Measurements from ENCODE around the gene SLC26A6.

DNA sequence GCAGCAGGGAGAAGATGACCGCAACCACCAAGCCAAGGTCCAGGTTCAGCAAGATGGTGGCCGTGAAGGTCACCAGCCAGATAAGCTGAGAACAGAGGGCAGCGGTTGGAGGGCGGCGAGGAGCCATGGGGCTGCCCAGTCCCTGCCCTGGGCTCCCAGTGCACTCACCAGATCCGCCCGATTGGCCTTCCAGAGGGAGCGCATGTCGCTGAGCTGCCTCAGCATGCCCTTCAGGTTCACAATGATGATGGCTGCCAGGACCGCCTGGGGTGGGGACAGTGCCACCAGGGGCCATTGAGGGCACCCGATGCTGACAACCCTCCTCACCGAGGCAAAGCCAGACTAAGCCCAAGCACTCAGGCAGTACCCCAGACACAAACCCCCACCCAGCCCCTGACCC is 5.4 kb downstream of the SLC26A6 start:
- TF ChIP-seq, protein P1, sequence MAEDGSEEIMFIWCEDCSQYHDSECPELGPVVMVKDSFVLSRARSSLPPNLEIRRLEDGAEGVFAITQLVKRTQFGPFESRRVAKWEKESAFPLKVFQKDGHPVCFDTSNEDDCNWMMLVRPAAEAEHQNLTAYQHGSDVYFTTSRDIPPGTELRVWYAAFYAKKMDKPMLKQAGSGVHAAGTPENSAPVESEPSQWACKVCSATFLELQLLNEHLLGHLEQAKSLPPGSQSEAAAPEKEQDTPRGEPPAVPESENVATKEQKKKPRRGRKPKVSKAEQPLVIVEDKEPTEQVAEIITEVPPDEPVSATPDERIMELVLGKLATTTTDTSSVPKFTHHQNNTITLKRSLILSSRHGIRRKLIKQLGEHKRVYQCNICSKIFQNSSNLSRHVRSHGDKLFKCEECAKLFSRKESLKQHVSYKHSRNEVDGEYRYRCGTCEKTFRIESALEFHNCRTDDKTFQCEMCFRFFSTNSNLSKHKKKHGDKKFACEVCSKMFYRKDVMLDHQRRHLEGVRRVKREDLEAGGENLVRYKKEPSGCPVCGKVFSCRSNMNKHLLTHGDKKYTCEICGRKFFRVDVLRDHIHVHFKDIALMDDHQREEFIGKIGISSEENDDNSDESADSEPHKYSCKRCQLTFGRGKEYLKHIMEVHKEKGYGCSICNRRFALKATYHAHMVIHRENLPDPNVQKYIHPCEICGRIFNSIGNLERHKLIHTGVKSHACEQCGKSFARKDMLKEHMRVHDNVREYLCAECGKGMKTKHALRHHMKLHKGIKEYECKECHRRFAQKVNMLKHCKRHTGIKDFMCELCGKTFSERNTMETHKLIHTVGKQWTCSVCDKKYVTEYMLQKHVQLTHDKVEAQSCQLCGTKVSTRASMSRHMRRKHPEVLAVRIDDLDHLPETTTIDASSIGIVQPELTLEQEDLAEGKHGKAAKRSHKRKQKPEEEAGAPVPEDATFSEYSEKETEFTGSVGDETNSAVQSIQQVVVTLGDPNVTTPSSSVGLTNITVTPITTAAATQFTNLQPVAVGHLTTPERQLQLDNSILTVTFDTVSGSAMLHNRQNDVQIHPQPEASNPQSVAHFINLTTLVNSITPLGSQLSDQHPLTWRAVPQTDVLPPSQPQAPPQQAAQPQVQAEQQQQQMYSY (CRISPR knock-in tag; IDR thresholded peaks at IDR 0.05) = no peak
- no peak for TF ChIP-seq PML (IDR thresholded peaks at IDR 0.05; ENCODE audit: low read length)
- TF ChIP-seq IKZF2 (IDR thresholded peaks at IDR 0.05) = no peak
- TF ChIP-seq, protein P2, sequence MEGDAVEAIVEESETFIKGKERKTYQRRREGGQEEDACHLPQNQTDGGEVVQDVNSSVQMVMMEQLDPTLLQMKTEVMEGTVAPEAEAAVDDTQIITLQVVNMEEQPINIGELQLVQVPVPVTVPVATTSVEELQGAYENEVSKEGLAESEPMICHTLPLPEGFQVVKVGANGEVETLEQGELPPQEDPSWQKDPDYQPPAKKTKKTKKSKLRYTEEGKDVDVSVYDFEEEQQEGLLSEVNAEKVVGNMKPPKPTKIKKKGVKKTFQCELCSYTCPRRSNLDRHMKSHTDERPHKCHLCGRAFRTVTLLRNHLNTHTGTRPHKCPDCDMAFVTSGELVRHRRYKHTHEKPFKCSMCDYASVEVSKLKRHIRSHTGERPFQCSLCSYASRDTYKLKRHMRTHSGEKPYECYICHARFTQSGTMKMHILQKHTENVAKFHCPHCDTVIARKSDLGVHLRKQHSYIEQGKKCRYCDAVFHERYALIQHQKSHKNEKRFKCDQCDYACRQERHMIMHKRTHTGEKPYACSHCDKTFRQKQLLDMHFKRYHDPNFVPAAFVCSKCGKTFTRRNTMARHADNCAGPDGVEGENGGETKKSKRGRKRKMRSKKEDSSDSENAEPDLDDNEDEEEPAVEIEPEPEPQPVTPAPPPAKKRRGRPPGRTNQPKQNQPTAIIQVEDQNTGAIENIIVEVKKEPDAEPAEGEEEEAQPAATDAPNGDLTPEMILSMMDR (IDR thresholded peaks at IDR 0.05 in 2 of 3, conservative IDR thresholded peaks at IDR 0.05 in 1 of 3; ENCODE audit: control insufficient read depth in 2 of 3, extremely low read depth in 1 of 3, insufficient read depth in 1 of 3, low read depth in 3 of 3, low read length in 3 of 3) = no peak
